ENCODE measurements around the gene SLC37A2. TPM values are rescaled to one million over a fixed set of nuclear protein-coding genes. Genes with fewer than 3 reads are reported as not detected.
"Not testable (repeated sequence)": the region's sequence is repeated elsewhere in the genome, so short reads cannot be mapped to it uniquely, and the experiment has no call there.

Gene SLC37A2
- total and polyA plus RNA-seq, 12 donors: 15.3 to 389 (median 173) TPM

GRCh38 chr11:125025968-125026367, 37.1 kb upstream of the SLC37A2 start:
- no peaks in the 10 kb centered on the region for H3K4me1 ChIP-seq (replicated peaks in 1 of 2)
- no peaks in the 10 kb centered on the region for H3K36me3 ChIP-seq (replicated peaks in 1 of 2)
- WGBS, 4 donors: 94 to 100% (median 96%) methylated on average over 2 of the region's 2 CpGs
- no peak overlapping the region for H3K27ac ChIP-seq
- intact Hi-C loops (cut with DNase I): no loop called here
- no peaks in the 10 kb centered on the region for H3K27me3 ChIP-seq
- no peak for TF ChIP-seq POLR2A (IDR thresholded peaks at IDR 0.05)
- TF ChIP-seq, protein P1, sequence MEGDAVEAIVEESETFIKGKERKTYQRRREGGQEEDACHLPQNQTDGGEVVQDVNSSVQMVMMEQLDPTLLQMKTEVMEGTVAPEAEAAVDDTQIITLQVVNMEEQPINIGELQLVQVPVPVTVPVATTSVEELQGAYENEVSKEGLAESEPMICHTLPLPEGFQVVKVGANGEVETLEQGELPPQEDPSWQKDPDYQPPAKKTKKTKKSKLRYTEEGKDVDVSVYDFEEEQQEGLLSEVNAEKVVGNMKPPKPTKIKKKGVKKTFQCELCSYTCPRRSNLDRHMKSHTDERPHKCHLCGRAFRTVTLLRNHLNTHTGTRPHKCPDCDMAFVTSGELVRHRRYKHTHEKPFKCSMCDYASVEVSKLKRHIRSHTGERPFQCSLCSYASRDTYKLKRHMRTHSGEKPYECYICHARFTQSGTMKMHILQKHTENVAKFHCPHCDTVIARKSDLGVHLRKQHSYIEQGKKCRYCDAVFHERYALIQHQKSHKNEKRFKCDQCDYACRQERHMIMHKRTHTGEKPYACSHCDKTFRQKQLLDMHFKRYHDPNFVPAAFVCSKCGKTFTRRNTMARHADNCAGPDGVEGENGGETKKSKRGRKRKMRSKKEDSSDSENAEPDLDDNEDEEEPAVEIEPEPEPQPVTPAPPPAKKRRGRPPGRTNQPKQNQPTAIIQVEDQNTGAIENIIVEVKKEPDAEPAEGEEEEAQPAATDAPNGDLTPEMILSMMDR (IDR thresholded peaks at IDR 0.05): no peak
- no peak overlapping the region for H3K4me3 ChIP-seq
- H3K9me3 ChIP-seq (replicated peaks in 1 of 3): no peaks in the 10 kb centered on the region
- DNase-seq: no peak

DNA sequence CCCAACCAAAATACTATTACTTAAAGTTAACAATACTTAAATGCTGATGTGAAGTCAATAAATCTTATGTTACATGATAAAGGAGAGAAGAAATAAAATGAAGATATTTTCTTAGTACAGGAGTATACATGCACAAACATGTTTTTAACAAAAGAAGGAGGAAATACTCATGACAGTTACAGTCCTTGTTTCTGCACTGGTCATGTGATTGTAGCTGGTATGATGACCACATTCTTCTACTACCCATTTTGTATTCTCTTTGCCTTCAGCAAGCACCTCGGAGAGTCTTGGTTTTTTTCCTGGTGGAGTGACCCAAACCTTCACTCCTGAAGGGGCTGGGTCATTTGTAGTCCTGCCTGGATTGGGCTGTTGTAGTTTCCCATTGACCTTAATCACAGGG, 33.7 kb upstream of the SLC37A2 start:
- H3K27ac ChIP-seq; H3K4me3 ChIP-seq; H3K27me3 ChIP-seq; H3K9me3 ChIP-seq (replicated peaks in 1 of 3); intact Hi-C loops (cut with DNase I); H3K36me3 ChIP-seq (replicated peaks in 1 of 2); H3K4me1 ChIP-seq (replicated peaks in 1 of 2); DNase-seq: not testable (repeated sequence)
- WGBS, 4 donors: 79 to 91% (median 85%) methylated on average over 1 of the region's 1 CpG

DNA sequence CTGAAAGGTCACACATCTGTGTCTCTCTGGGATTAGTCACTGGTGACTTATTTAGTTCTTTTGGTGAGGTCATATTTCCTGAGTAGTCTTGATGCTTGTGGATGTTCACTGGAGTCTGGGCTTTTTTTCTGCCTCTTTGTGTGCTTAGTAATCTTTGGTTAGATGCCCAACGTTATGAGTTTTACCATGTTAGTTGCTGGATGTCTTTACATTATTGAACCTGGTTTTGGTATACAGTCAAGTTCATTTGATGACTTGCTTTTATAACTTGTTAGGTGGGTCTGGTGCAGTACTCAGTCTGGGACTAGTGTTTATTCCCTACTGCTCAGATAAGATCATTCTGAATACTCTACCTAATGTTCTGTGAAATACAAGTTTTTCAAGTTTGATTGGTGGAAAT, 26.2 kb upstream of the SLC37A2 start:
- 73 to 91% (median 81%) methylated on average over 1 of the region's 1 CpG for WGBS, 4 donors
- Histone ChIP-seq H3K9me3 (replicated peaks in 1 of 3) (no peaks in the 10 kb centered on the region), H3K36me3 (replicated peaks in 1 of 2) (no peaks in the 10 kb centered on the region), H3K27me3 (no peaks in the 10 kb centered on the region), H3K4me3 (no peak overlapping the region), H3K4me1 (replicated peaks in 1 of 2) (peaks cover 0 to 11% of the 10 kb centered on the region in 2 donors), H3K27ac (no peak overlapping the region)
- TF ChIP-seq POLR2A (IDR thresholded peaks at IDR 0.05): no peak
- TF ChIP-seq, protein P1 (IDR thresholded peaks at IDR 0.05): no peak
- no peak for DNase-seq
- intact Hi-C loops (cut with DNase I): no loop called here

DNA sequence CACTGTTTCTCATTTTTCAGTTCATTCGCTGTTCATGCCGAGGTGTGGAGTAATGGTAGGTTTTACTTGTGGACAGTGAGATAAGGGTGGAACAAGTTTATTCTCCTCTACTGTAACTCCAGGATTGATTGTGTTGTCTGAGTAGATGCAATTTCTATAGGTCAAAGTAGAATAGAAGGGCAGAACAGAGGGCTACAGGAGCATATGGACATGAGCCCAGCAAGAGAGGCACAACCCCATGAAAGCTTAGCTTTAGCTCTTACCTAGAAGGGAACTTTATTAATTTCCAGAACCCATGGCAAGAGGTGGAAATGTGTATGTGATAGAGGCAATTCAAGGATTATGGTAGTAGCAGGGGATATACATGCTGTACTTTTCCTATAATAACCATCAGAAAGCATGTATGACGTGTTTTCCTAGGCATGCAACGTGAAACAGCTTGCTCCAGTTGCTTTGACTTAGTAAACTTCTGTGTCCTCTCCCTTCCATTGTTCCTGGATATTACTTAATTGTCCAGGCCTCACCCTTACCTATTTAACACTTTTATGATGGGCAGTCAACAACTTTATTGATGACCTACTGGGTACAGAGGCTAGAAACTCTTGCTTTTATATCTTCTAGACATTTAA, 13.8 kb upstream of the SLC37A2 start:
- intact Hi-C loops (cut with DNase I): no loop called here
- Histone ChIP-seq H3K4me3 (no peak overlapping the region), H3K27me3 (no peaks in the 10 kb centered on the region), H3K9me3 (replicated peaks in 1 of 3) (no peaks in the 10 kb centered on the region), H3K27ac (no peak overlapping the region), H3K36me3 (replicated peaks in 1 of 2) (no peaks in the 10 kb centered on the region), H3K4me1 (replicated peaks in 1 of 2) (no peaks in the 10 kb centered on the region)
- TF ChIP-seq, protein P1 (IDR thresholded peaks at IDR 0.05): no peak
- TF ChIP-seq POLR2A (IDR thresholded peaks at IDR 0.05): no peak
- DNase-seq: no peak
- WGBS, 4 donors: 92 to 99% (median 96%) methylated on average over 4 of the region's 4 CpGs

DNA sequence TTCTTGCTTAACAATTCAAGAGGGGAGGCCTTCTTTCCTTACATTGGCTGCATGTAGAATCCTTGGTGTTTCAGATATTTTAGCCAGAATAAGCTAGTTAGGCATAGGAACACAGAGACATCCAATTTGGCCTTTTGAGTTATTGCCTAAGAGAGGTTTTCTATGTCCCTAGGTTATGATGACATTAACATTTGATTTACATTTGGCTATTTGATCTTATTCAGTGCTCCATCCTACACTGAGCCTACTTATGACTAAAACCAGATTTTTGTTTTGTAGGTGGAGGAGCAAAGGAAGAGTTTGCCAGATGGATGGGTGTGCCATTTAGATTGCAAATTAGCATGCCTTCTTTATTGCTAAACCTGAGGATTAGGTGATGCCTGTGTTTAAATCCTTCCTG, 11.1 kb upstream of the SLC37A2 start:
- Histone ChIP-seq H3K4me1 (replicated peaks in 1 of 2) (no peaks in the 10 kb centered on the region), H3K36me3 (replicated peaks in 1 of 2) (no peaks in the 10 kb centered on the region), H3K27ac (no peak overlapping the region), H3K27me3 (no peaks in the 10 kb centered on the region), H3K4me3 (no peak overlapping the region), H3K9me3 (replicated peaks in 1 of 3) (no peaks in the 10 kb centered on the region)
- no peak for DNase-seq
- intact Hi-C loops (cut with DNase I): no loop called here
- no peak for TF ChIP-seq POLR2A (IDR thresholded peaks at IDR 0.05)
- TF ChIP-seq, protein P1 (IDR thresholded peaks at IDR 0.05): no peak
